AG04449 (cell line): Measurements from ENCODE around the gene FASN.

ENCODE experiments used
- CTCF ChIA-PET: fragments of 350-600 bp; formaldehyde crosslinking; extraction: SDS; loops from one replicate; lab custom pipeline; 2021; ENCODE audit warnings: antibody characterized with exemption; lab: Yijun Ruan, JAX
- POLR2A ChIA-PET: fragments of 400-600, 350-600 bp; formaldehyde crosslinking; extraction: SDS; loops from one replicate; lab custom pipeline; 2020; ENCODE audit warnings: antibody characterized with exemption, inconsistent platforms; lab: Yijun Ruan, JAX
- DNase-seq: peaks from one replicate; pipeline ENCODE4 v3.0.0-alpha.2; 2010; ENCODE audit warnings: low read depth, low spot score
- H3K4me3 ChIP-seq: 2 replicates; pipeline ENCODE4 v1.5.1; 2011; ENCODE audit warnings: low read depth, mild to moderate bottlenecking, control low read depth, low read length
- CTCF ChIP-seq: IDR thresholded peaks from one replicate; pipeline ENCODE4 v1.5.1; 2011; ENCODE audit warnings: mild to moderate bottlenecking, moderate library complexity, low read length, control low read depth, inconsistent platforms; ENCODE audit not compliant: insufficient read depth; ENCODE audit errors: missing control alignments

Gene FASN

GRCh38 chr17:82060614-82061013, 37.4 kb downstream of the FASN start:
- no peak overlapping the region for H3K4me3 ChIP-seq
- ChIA-PET POLR2A (interaction anchor here (1.0 kb wide), 1 partner anchor 13 kb away, joined by 3 read pairs; no protein-coding TSS in a partner anchor), CTCF (interaction anchor here (1.7 kb wide), 1 partner anchor 41 kb away, joined by 6 read pairs; no protein-coding TSS in a partner anchor)
- DNase-seq: no peak
- TF ChIP-seq CTCF: no peak

DNA sequence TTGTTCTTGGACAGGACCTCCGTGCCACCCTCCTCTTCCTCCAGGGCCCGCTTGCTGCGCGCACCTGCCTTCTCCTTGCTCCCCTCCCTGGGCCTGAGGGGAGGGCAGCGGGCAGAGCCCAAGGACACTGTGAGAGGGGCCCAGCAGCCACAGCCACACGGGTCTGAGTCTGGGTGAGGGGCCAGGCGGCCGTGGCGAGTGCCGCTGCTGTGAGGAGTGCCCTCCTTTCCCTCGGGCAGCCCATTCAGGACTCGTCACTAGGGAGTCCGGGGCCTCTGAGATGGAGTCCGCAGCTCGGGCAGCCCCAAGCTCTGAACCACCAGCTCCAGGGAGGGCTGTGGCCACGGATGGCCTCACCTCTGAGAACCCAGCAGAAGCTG, 38.0 kb downstream of the FASN start:
- CTCF ChIA-PET: interaction anchor here (1.7 kb wide), 1 partner anchor 40 kb away, joined by 6 read pairs; no protein-coding TSS in a partner anchor
- DNase-seq: no peak
- no peak for TF ChIP-seq CTCF
- H3K4me3 ChIP-seq: no peak overlapping the region
- POLR2A ChIA-PET: interaction anchor here (0.5 to 1.5 kb wide), 4 partner anchors 10 to 22 kb away, joined by 3 to 7 read pairs (median 4); partner anchors contain the start of gene DCXR

DNA sequence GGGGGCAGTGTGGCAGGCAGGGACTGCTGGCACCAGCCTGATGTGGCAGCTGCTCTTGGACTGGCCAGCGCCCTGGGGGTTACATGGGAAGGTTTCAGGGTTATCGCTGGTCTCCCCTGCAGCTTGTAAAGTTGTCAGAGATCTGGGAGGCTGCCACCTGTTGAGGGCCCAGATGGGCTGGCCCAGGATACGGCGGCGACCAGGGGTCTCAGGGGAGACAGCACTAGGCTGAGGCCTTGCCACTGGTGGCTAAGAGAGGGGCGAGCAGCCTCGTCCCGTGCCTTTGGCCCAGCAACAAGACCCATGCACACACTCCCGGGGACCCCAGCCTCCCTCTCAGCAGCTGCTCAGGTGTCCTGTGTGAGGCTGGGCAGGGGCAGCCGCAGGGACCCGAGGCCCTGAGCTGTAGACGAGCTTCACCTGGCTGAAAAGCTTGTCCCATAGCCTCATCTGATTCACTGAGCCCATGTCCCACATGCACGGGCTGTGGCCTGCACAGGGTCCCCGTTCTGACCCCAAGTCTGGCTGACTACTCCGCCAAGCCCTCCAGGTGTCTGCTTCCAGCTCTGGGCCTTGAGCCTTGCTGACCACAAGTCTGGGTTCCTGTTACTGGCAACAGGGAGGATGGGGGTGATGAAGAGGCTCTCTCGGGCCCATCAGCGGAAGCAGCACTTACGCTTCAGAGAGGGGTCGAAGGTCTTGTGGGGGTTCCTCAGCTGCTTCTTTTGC, 38.6 kb downstream of the FASN start:
- H3K4me3 ChIP-seq: no peak overlapping the region
- DNase-seq: no peak
- CTCF ChIA-PET: interaction anchor here (1.7 kb wide), 1 partner anchor 39 kb away, joined by 6 read pairs; no protein-coding TSS in a partner anchor
- POLR2A ChIA-PET: interaction anchor here (0.5 to 1.5 kb wide), 5 partner anchors 10 to 39 kb away, joined by 3 to 7 read pairs (median 4); partner anchors contain the start of genes DCXR and FASN
- no peak for TF ChIP-seq CTCF

DNA sequence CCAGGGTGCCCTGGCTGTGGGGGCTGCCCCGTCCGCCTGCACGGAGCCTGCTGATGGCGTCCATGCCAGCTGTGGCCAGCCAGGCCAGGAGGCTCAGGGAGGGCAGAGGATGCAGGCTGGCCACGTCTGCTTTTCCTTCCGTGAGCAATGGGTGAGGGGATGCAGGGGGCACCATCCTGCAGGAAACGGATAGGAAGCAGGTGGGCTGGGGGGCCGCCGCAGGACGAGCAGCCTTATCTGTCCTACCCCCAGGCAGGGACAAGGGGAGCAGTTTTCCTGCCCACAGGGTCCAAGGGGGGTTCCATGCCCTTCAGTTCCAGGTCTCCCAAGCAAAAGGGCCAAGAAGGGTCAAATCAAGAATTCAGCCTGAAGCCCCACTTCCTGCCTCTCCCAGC, 39.2 kb downstream of the FASN start:
- CTCF ChIA-PET: no interaction called here
- DNase-seq: no peak
- TF ChIP-seq CTCF: no peak
- no peak overlapping the region for H3K4me3 ChIP-seq
- POLR2A ChIA-PET: interaction anchor here (1.3 to 1.5 kb wide), 3 partner anchors 9 to 39 kb away, joined by 4 to 7 read pairs (median 4); partner anchors contain the start of genes DCXR and FASN

- POLR2A ChIA-PET: interaction anchor here (1.3 to 1.5 kb wide), 2 partner anchors 21 to 40 kb away, joined by 4 to 7 read pairs; partner anchors contain the start of genes DCXR and FASN
- CTCF ChIA-PET: no interaction called here
- DNase-seq: no peak
- H3K4me3 ChIP-seq: no peak overlapping the region
- TF ChIP-seq CTCF: no peak
Measured at GRCh38 chr17:82058230-82058854, 39.7 kb downstream of the FASN start.
